ENCODE results near the gene SEMA4A.
A peak's percentile ranks its signal among the peaks of the same experiment; 100 is the strongest.

The SEMA4A gene

DNA sequence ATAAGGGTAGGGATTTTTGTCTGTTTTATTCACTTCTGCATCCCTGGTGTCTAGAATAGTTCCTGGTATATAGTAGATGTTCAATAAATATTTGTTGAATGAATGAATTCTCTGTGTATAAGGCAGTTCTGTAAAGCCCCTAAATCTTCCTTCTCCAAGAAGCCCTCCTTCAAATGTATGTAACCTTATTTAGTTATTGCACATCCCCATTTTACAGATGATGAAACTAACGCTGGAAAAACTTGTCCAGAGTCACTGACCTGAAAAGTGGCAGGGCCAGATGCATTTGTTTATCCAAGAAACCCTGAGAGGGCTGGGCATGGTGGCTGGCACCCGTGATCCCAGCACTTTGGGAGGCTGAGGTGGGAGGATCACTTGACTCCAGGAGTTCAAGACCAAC is 43.1 kb upstream of the SEMA4A start:
- TF ChIP-seq, protein P1, sequence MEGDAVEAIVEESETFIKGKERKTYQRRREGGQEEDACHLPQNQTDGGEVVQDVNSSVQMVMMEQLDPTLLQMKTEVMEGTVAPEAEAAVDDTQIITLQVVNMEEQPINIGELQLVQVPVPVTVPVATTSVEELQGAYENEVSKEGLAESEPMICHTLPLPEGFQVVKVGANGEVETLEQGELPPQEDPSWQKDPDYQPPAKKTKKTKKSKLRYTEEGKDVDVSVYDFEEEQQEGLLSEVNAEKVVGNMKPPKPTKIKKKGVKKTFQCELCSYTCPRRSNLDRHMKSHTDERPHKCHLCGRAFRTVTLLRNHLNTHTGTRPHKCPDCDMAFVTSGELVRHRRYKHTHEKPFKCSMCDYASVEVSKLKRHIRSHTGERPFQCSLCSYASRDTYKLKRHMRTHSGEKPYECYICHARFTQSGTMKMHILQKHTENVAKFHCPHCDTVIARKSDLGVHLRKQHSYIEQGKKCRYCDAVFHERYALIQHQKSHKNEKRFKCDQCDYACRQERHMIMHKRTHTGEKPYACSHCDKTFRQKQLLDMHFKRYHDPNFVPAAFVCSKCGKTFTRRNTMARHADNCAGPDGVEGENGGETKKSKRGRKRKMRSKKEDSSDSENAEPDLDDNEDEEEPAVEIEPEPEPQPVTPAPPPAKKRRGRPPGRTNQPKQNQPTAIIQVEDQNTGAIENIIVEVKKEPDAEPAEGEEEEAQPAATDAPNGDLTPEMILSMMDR (conservative IDR thresholded peaks at IDR 0.05; ENCODE audit: low read depth, low read length): no peak
- H3K4me3 ChIP-seq (ENCODE audit: low read length): no peak overlapping the region
- DNase-seq (ENCODE audit: low read depth): no peak

DNA sequence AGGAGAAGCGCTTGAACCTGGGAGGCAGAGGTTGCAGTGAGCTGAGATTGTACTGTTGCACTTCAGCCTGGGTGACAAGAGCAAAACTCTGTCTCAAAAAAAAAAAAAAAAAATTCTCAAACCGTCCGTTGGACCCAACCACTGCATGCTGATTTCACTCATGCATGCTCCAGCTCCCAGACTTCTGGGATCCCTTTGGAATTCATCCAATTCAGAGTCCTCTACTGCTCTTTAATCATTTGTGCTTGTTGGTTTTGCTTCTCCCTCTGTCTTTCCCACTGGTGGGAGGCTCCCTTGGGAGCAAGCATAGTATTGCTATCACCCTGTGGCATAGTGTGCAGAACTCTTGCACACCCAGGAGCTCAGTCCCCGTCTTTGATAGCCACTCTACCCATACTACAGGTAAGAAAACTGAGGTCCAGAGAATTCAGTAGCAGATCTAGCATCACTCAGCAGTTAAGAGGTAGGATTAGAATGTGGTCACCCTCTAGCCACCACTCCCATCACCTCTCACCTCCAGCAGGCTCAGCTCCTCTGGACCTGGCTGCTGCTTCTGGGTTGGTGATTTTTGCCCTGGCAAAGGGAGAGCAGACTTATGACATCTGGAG is 41.9 kb upstream of the SEMA4A start:
- no peak overlapping the region for H3K4me3 ChIP-seq (ENCODE audit: low read length)
- TF ChIP-seq, protein P1 (conservative IDR thresholded peaks at IDR 0.05; ENCODE audit: low read depth, low read length): no peak
- no peak for DNase-seq (ENCODE audit: low read depth)

DNA sequence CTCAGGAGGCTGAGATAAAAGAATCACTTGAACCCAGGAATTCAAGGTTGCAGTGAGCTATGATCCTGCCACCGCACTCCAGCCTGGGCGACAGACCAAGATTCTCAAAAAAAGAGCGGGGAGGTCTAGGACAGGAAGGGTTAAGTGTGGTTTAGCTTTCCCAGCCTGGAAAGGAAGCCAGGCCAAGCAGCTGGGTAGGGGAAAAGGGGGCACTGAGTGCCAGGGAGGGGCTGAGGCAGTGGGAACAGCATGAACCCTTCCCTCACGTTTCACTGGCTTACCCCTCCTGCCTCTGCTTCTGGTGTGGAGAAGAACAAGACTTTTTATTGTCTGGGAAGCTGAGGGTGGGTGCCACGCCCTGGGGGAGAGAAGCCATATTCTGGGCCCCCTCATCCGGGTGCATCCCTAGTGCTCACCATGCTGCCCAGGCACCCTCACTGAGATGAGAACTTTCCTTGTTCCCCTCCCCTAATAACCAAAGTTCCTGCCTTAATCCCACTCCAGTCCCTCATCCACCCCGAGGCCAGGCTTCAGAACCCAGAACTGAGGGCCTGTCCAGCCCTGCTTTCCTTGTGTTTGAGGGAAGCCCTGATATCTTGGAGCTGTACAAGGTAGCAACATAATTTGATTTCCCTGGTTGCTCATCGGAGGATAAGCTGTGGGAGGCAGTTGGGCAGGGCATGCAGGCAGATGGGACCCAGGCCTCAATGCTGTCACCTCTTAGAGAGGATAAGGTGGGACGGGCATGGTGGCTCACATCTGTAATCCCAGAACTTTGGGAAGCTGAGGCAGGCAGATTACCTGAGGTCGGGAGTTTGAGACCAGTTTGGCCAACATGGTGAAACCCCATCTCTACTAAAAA is 40.9 kb upstream of the SEMA4A start:
- H3K4me3 ChIP-seq (ENCODE audit: low read length): no peak overlapping the region
- TF ChIP-seq, protein P1 (conservative IDR thresholded peaks at IDR 0.05; ENCODE audit: low read depth, low read length): no peak
- no peak for DNase-seq (ENCODE audit: low read depth)

DNA sequence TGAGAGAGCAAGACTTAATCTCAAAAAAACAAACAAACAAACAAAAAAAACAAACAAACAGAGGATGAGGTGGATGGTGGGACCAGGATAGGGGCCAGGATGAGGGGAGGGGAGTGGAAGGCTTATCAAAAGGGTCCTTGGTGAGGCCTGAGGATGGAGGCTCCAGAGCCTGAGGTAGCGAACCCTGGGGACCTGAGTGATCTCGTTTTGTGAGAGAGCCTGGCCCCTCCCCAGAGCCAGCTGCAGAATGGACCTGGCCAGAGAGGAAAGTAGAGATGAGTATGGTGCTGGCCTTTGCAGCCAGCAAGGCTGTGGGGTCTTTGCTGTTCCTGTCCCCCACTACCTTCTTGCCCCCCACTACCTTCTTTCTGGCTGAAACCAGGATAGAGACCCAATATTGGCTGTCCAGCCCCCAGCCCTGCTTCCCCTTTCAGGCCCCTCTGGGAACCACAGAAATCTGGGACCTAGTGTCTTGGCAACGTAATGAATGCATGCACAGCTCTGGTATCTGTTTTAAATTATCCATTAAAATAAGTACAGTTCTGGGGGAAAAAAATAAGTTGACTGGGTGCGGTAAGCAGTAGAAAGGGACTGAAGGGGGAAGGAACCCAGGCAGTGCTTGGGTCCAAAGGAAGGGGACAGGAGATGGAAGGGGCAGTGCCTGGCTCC is 40.0 kb upstream of the SEMA4A start:
- DNase-seq (ENCODE audit: low read depth): no peak
- no peak overlapping the region for H3K4me3 ChIP-seq (ENCODE audit: low read length)
- TF ChIP-seq, protein P1 (conservative IDR thresholded peaks at IDR 0.05; ENCODE audit: low read depth, low read length): no peak

DNA sequence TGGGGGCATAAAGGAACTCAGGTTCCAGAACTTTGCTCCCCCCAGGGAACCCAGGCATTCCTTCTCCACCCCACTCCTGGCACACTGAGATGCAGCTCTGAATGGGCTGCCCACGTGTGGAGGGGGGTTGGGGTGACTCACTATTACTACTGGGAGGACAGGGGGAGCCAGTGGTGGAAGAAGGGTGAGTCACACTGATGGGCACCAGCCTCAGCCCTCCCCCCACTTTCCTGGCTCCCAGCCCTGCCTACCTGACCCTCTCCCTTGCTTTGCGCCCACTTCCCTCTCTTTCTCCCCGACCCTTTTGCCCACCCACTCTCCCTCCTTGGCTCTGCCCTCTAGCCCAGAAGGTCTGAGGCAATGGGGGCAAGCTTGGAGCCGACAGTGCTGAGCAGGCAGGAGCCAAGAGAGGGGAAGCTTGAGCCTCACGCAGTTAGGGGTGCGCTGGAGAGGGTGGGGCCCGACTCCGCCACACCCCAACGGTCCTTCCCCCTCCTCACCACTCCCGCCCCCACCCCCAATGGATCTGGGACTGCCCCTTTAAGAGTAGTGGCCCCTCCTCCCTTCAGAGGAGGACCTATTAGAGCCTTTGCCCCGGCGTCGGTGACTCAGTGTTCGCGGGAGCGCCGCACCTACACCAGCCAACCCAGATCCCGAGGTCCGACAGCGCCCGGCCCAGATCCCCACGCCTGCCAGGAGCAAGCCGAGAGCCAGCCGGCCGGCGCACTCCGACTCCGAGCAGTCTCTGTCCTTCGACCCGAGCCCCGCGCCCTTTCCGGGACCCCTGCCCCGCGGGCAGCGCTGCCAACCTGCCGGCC is 39.1 kb upstream of the SEMA4A start, which contains the start of gene LMNA:
LMNA (plus strand) TSS at position 611 of the 818 bp plus-strand sequence. CDS start 208 bp downstream, outside the sequence.
- TF ChIP-seq, protein P1 (conservative IDR thresholded peaks at IDR 0.05; ENCODE audit: low read depth, low read length): peak; percentile 5
- DNase-seq (ENCODE audit: low read depth): peak; percentile 92
- H3K4me3 ChIP-seq (ENCODE audit: low read length): peak within 1 kb of the TSS; percentile 99

DNA sequence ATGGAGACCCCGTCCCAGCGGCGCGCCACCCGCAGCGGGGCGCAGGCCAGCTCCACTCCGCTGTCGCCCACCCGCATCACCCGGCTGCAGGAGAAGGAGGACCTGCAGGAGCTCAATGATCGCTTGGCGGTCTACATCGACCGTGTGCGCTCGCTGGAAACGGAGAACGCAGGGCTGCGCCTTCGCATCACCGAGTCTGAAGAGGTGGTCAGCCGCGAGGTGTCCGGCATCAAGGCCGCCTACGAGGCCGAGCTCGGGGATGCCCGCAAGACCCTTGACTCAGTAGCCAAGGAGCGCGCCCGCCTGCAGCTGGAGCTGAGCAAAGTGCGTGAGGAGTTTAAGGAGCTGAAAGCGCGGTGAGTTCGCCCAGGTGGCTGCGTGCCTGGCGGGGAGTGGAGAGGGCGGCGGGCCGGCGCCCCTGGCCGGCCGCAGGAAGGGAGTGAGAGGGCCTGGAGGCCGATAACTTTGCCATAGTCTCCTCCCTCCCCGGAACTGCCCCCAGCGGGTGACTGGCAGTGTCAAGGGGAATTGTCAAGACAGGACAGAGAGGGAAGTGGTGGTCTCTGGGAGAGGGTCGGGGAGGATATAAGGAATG is 38.4 kb upstream of the SEMA4A start:
- DNase-seq (ENCODE audit: low read depth): no peak
- TF ChIP-seq, protein P1 (conservative IDR thresholded peaks at IDR 0.05; ENCODE audit: low read depth, low read length): no peak
- peak overlapping the region; percentile 99 for H3K4me3 ChIP-seq (ENCODE audit: low read length)

Measured in retinal pigment epithelial cell (primary cell).